Lower leg skin (tissue), 4 donors: ENCODE results near the gene ALG3. TPM values are rescaled to one million over a fixed set of nuclear protein-coding genes. Genes with fewer than 3 reads are reported as not detected.

Experiments
- DNase-seq, 2 donors: peaks; one replicate each; pipeline ENCODE4 v3.0.0-alpha.2; 2019; ENCODE audit warnings: low spot score in 2 of 2
- H3K4me3 ChIP-seq: fragments of 200-600 bp; sonication (generic); 2 replicates; pipeline ENCODE4 v1.5.1; 2017; ENCODE audit warnings: mild to moderate bottlenecking, low read depth; ENCODE audit not compliant: poor library complexity, severe bottlenecking
- CTCF ChIP-seq, 3 donors: fragments of 450-650 bp; IDR thresholded peaks; one replicate each; pipeline ENCODE4 v1.5.1; 2016; ENCODE audit warnings: antibody characterized with exemption in 3 of 3, mild to moderate bottlenecking in 3 of 3, moderate library complexity in 2 of 3
- POLR2A ChIP-seq, 2 donors: fragments of 450-650 bp; IDR thresholded peaks; one replicate each; pipeline ENCODE4 v1.6.1; 2016 to 2017; ENCODE audit warnings: antibody characterized with exemption in 2 of 2, mild to moderate bottlenecking in 1 of 2, moderate library complexity in 1 of 2
- WGBS, 2 donors: methylation state at CpG; one replicate each; pipeline ENCODE4 v1.1.5; 2018; 5-methylcytosine and 5-hydroxymethylcytosine counted together
- intact Hi-C: fragments of 100-400 bp; cut with DNase I; formaldehyde crosslinking; loops from one replicate; pipeline ENCODE4 v1.15.0; 2023; ENCODE audit warnings: low total_unique reads
- total RNA-seq, 4 donors: library from RNA; depleted of rRNA; stranded (reverse); fragments of >200 nt; gene quantifications; one replicate each; pipeline ENCODE4 v1.1.0, GENCODE V29; 2016

The ALG3 gene
- total RNA-seq, 4 donors from 2014 or later = 41.7 to 53.6 (median 46.2) TPM

GRCh38 chr3:184257083-184257915 is 8.5 kb upstream of the ALG3 start:
- TF ChIP-seq CTCF (IDR thresholded peaks at IDR 0.05) = no peak
- intact Hi-C loops = no loop called here
- no peak overlapping the region for H3K4me3 ChIP-seq
- no peak for DNase-seq
- 91 to 93% methylated on average over 23 of the region's 23 CpGs for WGBS, 2 donors

GRCh38 chr3:184255291-184256039 is 6.7 kb upstream of the ALG3 start:
- WGBS, 2 donors = 92 to 94% methylated on average over 3 of the region's 3 CpGs
- no peak overlapping the region for H3K4me3 ChIP-seq
- intact Hi-C loops = no loop called here
- DNase-seq = no peak
- TF ChIP-seq POLR2A (IDR thresholded peaks at IDR 0.05) = no peak
- TF ChIP-seq CTCF (IDR thresholded peaks at IDR 0.05) = no peak

GRCh38 chr3:184250167-184250828 is 1.5 kb upstream of the ALG3 start:
- peak; percentile 87 to 97 for DNase-seq
- intact Hi-C loops = no loop called here
- H3K4me3 ChIP-seq = peak overlapping the region; percentile 41
- TF ChIP-seq POLR2A (IDR thresholded peaks at IDR 0.05) (no peak), CTCF (IDR thresholded peaks at IDR 0.05) (peak in 1 of 3 donors; percentile 76)
- WGBS, 2 donors = 14 to 17% methylated on average over 16 to 20 of the region's 20 CpGs

GRCh38 chr3:184249412-184250166 is 827 bp upstream of the ALG3 start, which contains the start of gene EEF1AKMT4:
Gene EEF1AKMT4, plus strand, starts transcription at chr3:184249672. Its CDS starts 23 bp downstream, at chr3:184249695.
- peak within 1 kb of the TSS; percentile 71 for H3K4me3 ChIP-seq
- TF ChIP-seq CTCF (IDR thresholded peaks at IDR 0.05) = no peak
- intact Hi-C loops = no loop called here
- 0 to 1% methylated on average over 48 to 53 of the region's 54 CpGs for WGBS, 2 donors
- DNase-seq = peak; percentile 95 to 99

GRCh38 chr3:184242297-184242685 is 6.5 kb downstream of the ALG3 start:
- intact Hi-C loops = loop anchor here (5.0 kb wide), 1 partner anchor 100 kb away; no protein-coding TSS in a partner anchor

More at GRCh38 chr3:184242297-184242685, 6.5 kb downstream of the ALG3 start:
- no peak for TF ChIP-seq POLR2A (IDR thresholded peaks at IDR 0.05)
- H3K4me3 ChIP-seq = no peak overlapping the region
- 81 to 87% methylated on average over 5 of the region's 5 CpGs for WGBS, 2 donors
- no peak for DNase-seq
